ENCODE data around the gene WIPI1. TPM values are rescaled to one million over a fixed set of nuclear protein-coding genes. Genes with fewer than 3 reads are reported as not detected.

WIPI1 gene
- total RNA-seq, 1 experiment from 2014 or later, result 29.3 TPM

- CTCF ChIA-PET, result no interaction called here
- POLR2A ChIA-PET, result no interaction called here
- peaks cover 7% of the 10 kb centered on the region; the same call in 1 of the 2 replicates for H3K27me3 Mint-ChIP-seq (ENCODE audit: low read depth)
- no peaks in the 10 kb centered on the region for H3K36me3 Mint-ChIP-seq
- H3K4me3 Mint-ChIP-seq, result no peak overlapping the region
- no peak for ATAC-seq
- DNase-seq (ENCODE audit: low spot score), result no peak
- H3K9me3 Mint-ChIP-seq, result peaks cover 3% of the 10 kb centered on the region
- peaks cover 10% of the 10 kb centered on the region for H3K4me1 Mint-ChIP-seq
- TF ChIP-seq ZNF138 (CRISPR knock-in tag; conservative IDR thresholded peaks at IDR 0.05), result no peak
- TF ChIP-seq USF1 (CRISPR knock-in tag; IDR thresholded peaks at IDR 0.05), result no peak
- TF ChIP-seq NFE2L1 (CRISPR knock-in tag; IDR thresholded peaks at IDR 0.05), result no peak
- TF ChIP-seq ZMAT4 (CRISPR knock-in tag; IDR thresholded peaks at IDR 0.05), result no peak
- TF ChIP-seq ZNF121 (CRISPR knock-in tag; IDR thresholded peaks at IDR 0.05), result no peak
- TF ChIP-seq FOXK1 (CRISPR knock-in tag; IDR thresholded peaks at IDR 0.05), result no peak
- TF ChIP-seq KAT7 (CRISPR knock-in tag; IDR thresholded peaks at IDR 0.05; ENCODE audit: borderline replicate concordance), result no peak
- TF ChIP-seq ZBTB43 (CRISPR knock-in tag; IDR thresholded peaks at IDR 0.05), result no peak
- no peak for TF ChIP-seq ATF2 (CRISPR knock-in tag; IDR thresholded peaks at IDR 0.05; ENCODE audit: borderline replicate concordance, low read depth)
- no peak for TF ChIP-seq USF2 (CRISPR knock-in tag; IDR thresholded peaks at IDR 0.05)
- no peak for TF ChIP-seq ELF4 (CRISPR knock-in tag; IDR thresholded peaks at IDR 0.05; ENCODE audit: low read depth)
- TF ChIP-seq CBFB (CRISPR knock-in tag; IDR thresholded peaks at IDR 0.05; ENCODE audit: low read depth), result no peak
- no peak for TF ChIP-seq TP53 (CRISPR knock-in tag; IDR thresholded peaks at IDR 0.05)
- TF ChIP-seq MLX (CRISPR knock-in tag; IDR thresholded peaks at IDR 0.05), result no peak
- no peak for TF ChIP-seq NR1H2 (CRISPR knock-in tag; IDR thresholded peaks at IDR 0.05)
- no peak for TF ChIP-seq E2F1 (CRISPR knock-in tag; IDR thresholded peaks at IDR 0.05)
- TF ChIP-seq NR2C2 (CRISPR knock-in tag; IDR thresholded peaks at IDR 0.05), result no peak
- H3K27ac Mint-ChIP-seq, result no peak overlapping the region
These were observed 27.2 kb upstream of the WIPI1 start for GRCh38 chr17:68484458-68484857.

GRCh38 chr17:68482576-68483041 is 25.3 kb upstream of the WIPI1 start:
- CTCF ChIA-PET, result interaction anchor here (1.7 kb wide), 1 partner anchor 282 kb away, joined by 4 read pairs; no protein-coding TSS in a partner anchor
- no peak overlapping the region for H3K27ac Mint-ChIP-seq

More at GRCh38 chr17:68482576-68483041, 25.3 kb upstream of the WIPI1 start:
- POLR2A ChIA-PET, result no interaction called here
- no peak for DNase-seq (ENCODE audit: low spot score)
- Mint-ChIP-seq H3K27me3 (ENCODE audit: low read depth) (peaks cover 7% of the 10 kb centered on the region; the same call in 1 of the 2 replicates), H3K9me3 (peaks cover 7% of the 10 kb centered on the region), H3K36me3 (no peaks in the 10 kb centered on the region), H3K4me1 (peaks cover 10% of the 10 kb centered on the region), H3K4me3 (no peak overlapping the region)
- no peak for ATAC-seq
- TF ChIP-seq FOXP4 (CRISPR knock-in tag; IDR thresholded peaks at IDR 0.05) (no peak), JAZF1 (CRISPR knock-in tag; IDR thresholded peaks at IDR 0.05) (no peak), NR1H2 (CRISPR knock-in tag; IDR thresholded peaks at IDR 0.05) (no peak), ATF1 (CRISPR knock-in tag; IDR thresholded peaks at IDR 0.05) (no peak), NFATC4 (CRISPR knock-in tag; IDR thresholded peaks at IDR 0.05) (no peak), ZBTB43 (CRISPR knock-in tag; IDR thresholded peaks at IDR 0.05) (no peak), ZNF232 (CRISPR knock-in tag; IDR thresholded peaks at IDR 0.05) (no peak), EMX1 (CRISPR knock-in tag; IDR thresholded peaks at IDR 0.05) (no peak), NR2C2 (CRISPR knock-in tag; IDR thresholded peaks at IDR 0.05) (no peak), RORB (CRISPR knock-in tag; IDR thresholded peaks at IDR 0.05) (no peak), TEAD1 (CRISPR knock-in tag; IDR thresholded peaks at IDR 0.05) (no peak), ESRRA (CRISPR knock-in tag; IDR thresholded peaks at IDR 0.05; ENCODE audit: borderline replicate concordance) (no peak), ZNF423 (CRISPR knock-in tag; IDR thresholded peaks at IDR 0.05) (no peak)

Measured in WTC11 (cell line).